Measurements from ENCODE around the gene NAALADL2. TPM values are rescaled to one million over a fixed set of nuclear protein-coding genes. Genes with fewer than 3 reads are reported as not detected.
"Not testable (repeated sequence)": the region's sequence is repeated elsewhere in the genome, so short reads cannot be mapped to it uniquely, and the experiment has no call there.

The NAALADL2 gene
- total RNA-seq, 1 donor from 2014 or later = 1.6 TPM

DNA sequence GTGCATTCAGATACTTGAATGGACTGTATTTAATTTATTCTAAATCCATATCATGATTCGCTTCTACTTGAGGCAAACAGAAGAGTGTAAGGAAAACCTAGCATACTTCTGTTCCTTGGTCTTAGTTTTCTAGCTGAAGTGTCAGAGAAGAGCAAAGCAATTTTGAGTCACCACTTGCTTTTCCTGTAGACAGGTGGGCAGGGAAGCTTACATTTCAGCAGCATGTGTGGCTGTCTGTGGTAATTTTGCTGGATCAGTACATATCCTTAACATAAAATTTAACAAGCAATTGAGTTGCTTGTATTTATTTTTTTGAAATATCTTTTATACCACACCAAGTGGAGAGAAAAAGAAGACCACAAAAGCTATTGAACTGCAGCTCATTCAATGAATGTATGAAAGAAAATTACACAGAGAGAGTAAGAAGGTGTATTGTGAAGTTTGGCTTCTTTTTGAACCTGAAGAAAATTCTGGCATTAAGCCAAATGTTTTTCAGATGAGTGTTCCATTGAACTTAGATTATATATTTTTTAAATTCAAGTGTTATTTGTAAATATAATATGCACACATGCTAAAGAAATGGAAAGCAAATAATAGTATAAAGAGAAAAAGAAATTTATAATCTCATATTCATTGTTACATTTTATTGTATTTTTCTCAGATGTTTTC lies 747.6 kb downstream of the NAALADL2 start:
- peaks cover 8% of the 10 kb centered on the region for H3K4me1 Mint-ChIP-seq (ENCODE audit: low read depth, unreplicated experiment)
- no peak overlapping the region for H3K27ac Mint-ChIP-seq (ENCODE audit: unreplicated experiment)
- TF ChIP-seq, protein P1, sequence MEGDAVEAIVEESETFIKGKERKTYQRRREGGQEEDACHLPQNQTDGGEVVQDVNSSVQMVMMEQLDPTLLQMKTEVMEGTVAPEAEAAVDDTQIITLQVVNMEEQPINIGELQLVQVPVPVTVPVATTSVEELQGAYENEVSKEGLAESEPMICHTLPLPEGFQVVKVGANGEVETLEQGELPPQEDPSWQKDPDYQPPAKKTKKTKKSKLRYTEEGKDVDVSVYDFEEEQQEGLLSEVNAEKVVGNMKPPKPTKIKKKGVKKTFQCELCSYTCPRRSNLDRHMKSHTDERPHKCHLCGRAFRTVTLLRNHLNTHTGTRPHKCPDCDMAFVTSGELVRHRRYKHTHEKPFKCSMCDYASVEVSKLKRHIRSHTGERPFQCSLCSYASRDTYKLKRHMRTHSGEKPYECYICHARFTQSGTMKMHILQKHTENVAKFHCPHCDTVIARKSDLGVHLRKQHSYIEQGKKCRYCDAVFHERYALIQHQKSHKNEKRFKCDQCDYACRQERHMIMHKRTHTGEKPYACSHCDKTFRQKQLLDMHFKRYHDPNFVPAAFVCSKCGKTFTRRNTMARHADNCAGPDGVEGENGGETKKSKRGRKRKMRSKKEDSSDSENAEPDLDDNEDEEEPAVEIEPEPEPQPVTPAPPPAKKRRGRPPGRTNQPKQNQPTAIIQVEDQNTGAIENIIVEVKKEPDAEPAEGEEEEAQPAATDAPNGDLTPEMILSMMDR (IDR thresholded peaks at IDR 0.05; ENCODE audit: partially characterized antibody, unreplicated experiment) = no peak
- H3K36me3 Mint-ChIP-seq (ENCODE audit: unreplicated experiment) = no peaks in the 10 kb centered on the region
- no peaks in the 10 kb centered on the region for H3K9me3 Mint-ChIP-seq (ENCODE audit: unreplicated experiment)
- no peak for DNase-seq
- H3K27me3 Mint-ChIP-seq (ENCODE audit: unreplicated experiment) = no peaks in the 10 kb centered on the region
- H3K4me3 Mint-ChIP-seq (ENCODE audit: unreplicated experiment) = no peak overlapping the region

DNA sequence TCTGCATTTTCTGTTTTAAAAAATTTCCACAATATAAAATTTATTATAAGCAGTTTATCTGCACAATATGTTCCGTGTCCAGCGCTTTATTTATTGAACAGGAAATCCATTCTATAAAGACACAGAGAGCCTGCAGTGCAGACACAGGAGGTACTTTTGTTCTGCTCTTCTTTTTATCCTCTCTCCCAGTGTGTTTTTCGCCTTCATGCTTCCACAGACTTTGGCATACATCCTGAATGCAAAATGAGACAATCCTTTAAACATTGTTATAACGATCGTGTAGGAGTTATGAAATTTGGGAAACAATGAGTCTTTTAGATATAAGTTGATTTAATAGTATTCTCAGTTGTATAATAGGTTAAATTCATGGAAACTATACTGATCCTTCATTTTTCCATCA lies 749.2 kb downstream of the NAALADL2 start:
- Mint-ChIP-seq H3K9me3 (ENCODE audit: unreplicated experiment) (no peaks in the 10 kb centered on the region), H3K27me3 (ENCODE audit: unreplicated experiment) (no peaks in the 10 kb centered on the region), H3K4me3 (ENCODE audit: unreplicated experiment) (no peak overlapping the region), H3K27ac (ENCODE audit: unreplicated experiment) (no peak overlapping the region), H3K36me3 (ENCODE audit: unreplicated experiment) (no peaks in the 10 kb centered on the region), H3K4me1 (ENCODE audit: low read depth, unreplicated experiment) (peaks cover 22% of the 10 kb centered on the region)
- no peak for DNase-seq
- TF ChIP-seq, protein P1 (IDR thresholded peaks at IDR 0.05; ENCODE audit: partially characterized antibody, unreplicated experiment) = no peak

DNA sequence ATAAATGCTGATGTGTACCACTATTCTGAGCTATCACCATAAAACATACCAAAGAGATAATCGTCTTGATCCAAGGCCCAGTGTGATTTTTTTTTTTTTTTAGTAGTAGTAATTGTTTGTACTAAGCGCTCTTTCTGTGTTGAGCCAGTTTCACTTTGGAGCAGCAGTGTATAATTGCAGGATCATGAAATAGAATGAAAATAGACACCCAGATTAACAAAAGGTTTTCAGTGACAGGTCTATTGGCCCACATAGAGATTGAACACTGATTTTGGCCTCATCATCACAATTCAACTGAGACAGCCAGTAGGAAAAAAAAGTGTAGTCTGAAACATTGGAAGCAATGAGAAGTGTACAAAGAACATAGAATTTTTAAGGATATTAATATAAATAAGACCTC lies 749.8 kb downstream of the NAALADL2 start:
- Mint-ChIP-seq H3K27me3 (ENCODE audit: unreplicated experiment) (no peaks in the 10 kb centered on the region), H3K27ac (ENCODE audit: unreplicated experiment) (no peak overlapping the region), H3K9me3 (ENCODE audit: unreplicated experiment) (no peaks in the 10 kb centered on the region), H3K4me3 (ENCODE audit: unreplicated experiment) (no peak overlapping the region), H3K36me3 (ENCODE audit: unreplicated experiment) (no peaks in the 10 kb centered on the region), H3K4me1 (ENCODE audit: low read depth, unreplicated experiment) (peaks cover 22% of the 10 kb centered on the region)
- TF ChIP-seq, protein P1 (IDR thresholded peaks at IDR 0.05; ENCODE audit: partially characterized antibody, unreplicated experiment) = no peak
- DNase-seq = no peak

DNA sequence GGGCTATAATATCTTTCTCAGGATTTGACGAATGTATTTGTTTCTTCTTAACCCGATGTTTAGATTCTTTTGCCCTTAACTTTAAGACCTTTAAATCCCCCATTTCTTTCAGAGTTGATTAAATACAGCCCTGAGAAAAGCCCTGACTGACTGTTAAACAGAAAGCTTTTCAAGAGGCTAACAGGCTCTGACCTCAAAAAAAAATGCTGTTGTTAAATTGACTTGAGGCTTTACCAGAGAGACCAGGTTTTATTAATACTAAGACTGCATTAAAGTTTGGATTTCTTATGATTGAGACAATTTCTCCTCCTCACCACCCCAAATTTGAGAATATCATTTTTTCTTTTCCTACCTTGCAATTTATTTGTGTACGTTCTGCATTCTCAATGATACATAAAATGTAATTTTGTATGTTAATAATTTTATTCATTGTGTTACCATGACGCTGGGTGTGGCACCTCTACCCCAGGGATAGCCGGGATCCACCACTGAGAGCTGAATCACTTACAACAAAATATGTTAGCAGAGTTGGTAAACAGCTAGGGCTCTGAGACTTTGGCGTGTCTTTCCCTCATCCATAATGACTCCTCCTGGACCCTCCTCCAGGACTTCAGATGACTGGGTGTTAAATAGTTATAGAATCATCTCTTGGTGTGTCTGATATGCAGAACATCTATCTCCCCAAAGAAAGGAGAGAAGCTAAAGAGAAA lies 753.5 kb downstream of the NAALADL2 start:
- no peak overlapping the region for H3K4me3 Mint-ChIP-seq (ENCODE audit: unreplicated experiment)
- no peak overlapping the region for H3K27ac Mint-ChIP-seq (ENCODE audit: unreplicated experiment)
- H3K4me1 Mint-ChIP-seq (ENCODE audit: low read depth, unreplicated experiment) = peaks cover 14% of the 10 kb centered on the region
- TF ChIP-seq, protein P1 (IDR thresholded peaks at IDR 0.05; ENCODE audit: partially characterized antibody, unreplicated experiment) = no peak
- DNase-seq = no peak
- no peaks in the 10 kb centered on the region for H3K36me3 Mint-ChIP-seq (ENCODE audit: unreplicated experiment)
- H3K27me3 Mint-ChIP-seq (ENCODE audit: unreplicated experiment) = no peaks in the 10 kb centered on the region
- H3K9me3 Mint-ChIP-seq (ENCODE audit: unreplicated experiment) = no peaks in the 10 kb centered on the region

DNA sequence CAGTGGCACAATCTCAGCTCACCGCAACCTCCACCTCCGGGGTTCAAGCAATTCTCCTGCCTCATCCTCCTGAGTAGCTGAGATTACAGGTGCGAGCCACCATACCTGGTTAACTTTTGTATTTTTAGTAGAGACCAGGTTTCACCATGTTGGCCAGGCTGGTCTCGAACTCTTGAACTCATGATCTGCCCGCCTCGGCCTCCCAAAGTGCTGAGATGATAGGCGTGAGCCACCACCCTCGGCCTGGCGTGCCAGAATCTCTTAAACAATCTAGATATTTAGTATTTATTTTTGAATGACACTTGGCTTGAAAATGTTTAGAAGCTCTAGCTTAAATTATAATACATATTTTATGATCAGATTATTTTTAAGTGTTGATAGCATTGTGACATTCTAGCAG lies 755.0 kb downstream of the NAALADL2 start:
- not testable (repeated sequence) for H3K4me3 Mint-ChIP-seq (ENCODE audit: unreplicated experiment)

More for the DNA sequence above, 755.0 kb downstream of the NAALADL2 start:
- H3K9me3 Mint-ChIP-seq (ENCODE audit: unreplicated experiment); DNase-seq; H3K27me3 Mint-ChIP-seq (ENCODE audit: unreplicated experiment); H3K27ac Mint-ChIP-seq (ENCODE audit: unreplicated experiment); H3K36me3 Mint-ChIP-seq (ENCODE audit: unreplicated experiment): not testable (repeated sequence)
- H3K4me1 Mint-ChIP-seq (ENCODE audit: low read depth, unreplicated experiment) = peaks cover 14% of the 10 kb centered on the region

All from glutamatergic neuron (in vitro differentiated cells).